NCI-H524 (cell line): ENCODE data around the gene SEPTIN7.

ENCODE experiments used
- DNase-seq, 2 experiments: peaks; one replicate each; lab custom pipeline; 2025; lab: John Stamatoyannopoulos, UW

The SEPTIN7 gene

GRCh38 chr7:35839860-35840854, 39.3 kb downstream of the SEPTIN7 start:
- no peak for DNase-seq

- DNase-seq: no peak
These were observed 46.1 kb downstream of the SEPTIN7 start for GRCh38 chr7:35846816-35847412.

GRCh38 chr7:35848725-35849124, 47.9 kb downstream of the SEPTIN7 start:
- no peak for DNase-seq

GRCh38 chr7:35849158-35849831, 48.4 kb downstream of the SEPTIN7 start:
- DNase-seq: no peak

GRCh38 chr7:35849954-35850353, 49.1 kb downstream of the SEPTIN7 start:
- no peak for DNase-seq
